Mesenchymal stem cell (in vitro differentiated cells and primary cell): ENCODE data around the gene LENEP.

ENCODE experiments used
- DNase-seq: peaks from one replicate; pipeline ENCODE4 v3.0.0-alpha.2; 2013
- H2AFZ ChIP-seq: one replicate; pipeline ENCODE4 v1.6.1; 2013; ENCODE audit warnings: low read depth, mild to moderate bottlenecking, control low read depth, inconsistent platforms, low read length, moderate library complexity
- H2AK5ac ChIP-seq: 2 replicates; pipeline ENCODE4 v1.6.1; 2013; ENCODE audit warnings: low read length, moderate library complexity, mild to moderate bottlenecking, inconsistent platforms; ENCODE audit not compliant: severe bottlenecking
- H2BK120ac ChIP-seq: one replicate; pipeline ENCODE4 v1.6.1; 2013; ENCODE audit warnings: low read depth, mild to moderate bottlenecking, inconsistent platforms, low read length, moderate library complexity
- H2BK12ac ChIP-seq, 2 experiments: one replicate each; pipeline ENCODE4 v1.6.1; 2013; ENCODE audit warnings: inconsistent platforms in 2 of 2, low read length in 2 of 2, mild to moderate bottlenecking in 2 of 2, moderate library complexity in 2 of 2, control low read depth in 1 of 2
- H2BK15ac ChIP-seq: one replicate; pipeline ENCODE4 v1.6.1; 2013; ENCODE audit warnings: mild to moderate bottlenecking, low read depth, inconsistent platforms; ENCODE audit not compliant: poor library complexity, severe bottlenecking
- H2BK5ac ChIP-seq: 2 replicates; pipeline ENCODE4 v1.6.1; 2013; ENCODE audit warnings: low read depth, mild to moderate bottlenecking, low read length, control low read depth, inconsistent platforms; ENCODE audit not compliant: poor library complexity, severe bottlenecking
- H3K14ac ChIP-seq, 2 experiments: one replicate each; pipeline ENCODE4 v1.6.1; 2013; ENCODE audit warnings: inconsistent platforms in 2 of 2, low read length in 2 of 2, control low read depth in 1 of 2, mild to moderate bottlenecking in 1 of 2, moderate library complexity in 1 of 2
- H3K18ac ChIP-seq, 2 experiments: one replicate each; pipeline ENCODE4 v1.6.1; 2013; ENCODE audit warnings: inconsistent platforms in 2 of 2, low read length in 2 of 2, control low read depth in 1 of 2, low read depth in 1 of 2, mild to moderate bottlenecking in 1 of 2
- H3K23ac ChIP-seq, 2 experiments: one replicate each; pipeline ENCODE4 v1.6.1; 2013; ENCODE audit warnings: inconsistent platforms in 2 of 2, low read length in 2 of 2, mild to moderate bottlenecking in 2 of 2, moderate library complexity in 2 of 2, control low read depth in 1 of 2
- H3K27ac ChIP-seq: 2 replicates; pipeline ENCODE4 v1.5.1; 2013; ENCODE audit warnings: mild to moderate bottlenecking, moderate library complexity, low read length, control low read depth, inconsistent platforms; ENCODE audit not compliant: poor library complexity, severe bottlenecking
- H3K27me3 ChIP-seq, 2 experiments: 2 replicates each; pipeline versions ENCODE4 v1.6.1 to v1.7.0; 2013; ENCODE audit warnings: low read length in 2 of 2, mild to moderate bottlenecking in 2 of 2, moderate library complexity in 2 of 2, control low read depth in 1 of 2, inconsistent platforms in 1 of 2; ENCODE audit not compliant: control insufficient read depth in 1 of 2, insufficient read depth in 1 of 2
- H3K36me3 ChIP-seq, 2 experiments: 2 replicates each; pipeline versions ENCODE4 v1.6.1 to v1.7.0; 2013; ENCODE audit warnings: low read length in 2 of 2, control low read depth in 1 of 2, inconsistent platforms in 1 of 2, low read depth in 1 of 2, mild to moderate bottlenecking in 1 of 2; ENCODE audit not compliant: insufficient read depth in 2 of 2, control insufficient read depth in 1 of 2
- H3K4ac ChIP-seq, 2 experiments: one replicate each; pipeline ENCODE4 v1.6.1; 2013; ENCODE audit warnings: inconsistent platforms in 2 of 2, low read length in 2 of 2, mild to moderate bottlenecking in 2 of 2, moderate library complexity in 2 of 2, control low read depth in 1 of 2, low read depth in 1 of 2
- H3K4me1 ChIP-seq: 2 replicates; pipeline ENCODE4 v1.6.1; 2013; ENCODE audit warnings: low read depth, low read length, control low read depth; ENCODE audit not compliant: control insufficient read depth, insufficient read depth
- H3K4me2 ChIP-seq: 2 replicates; pipeline ENCODE4 v1.6.1; 2013; ENCODE audit warnings: low read length, mild to moderate bottlenecking, inconsistent platforms; ENCODE audit not compliant: poor library complexity, severe bottlenecking
- H3K4me3 ChIP-seq, 2 experiments: 2 replicates each; pipeline versions ENCODE4 v1.5.1 to v1.7.0; 2013; ENCODE audit warnings: low read length in 2 of 2, mild to moderate bottlenecking in 2 of 2, control low read depth in 1 of 2, low read depth in 1 of 2; ENCODE audit not compliant: insufficient read depth in 1 of 2
- H3K79me1 ChIP-seq: replicated peaks from 2 replicates; pipeline ENCODE4 v1.6.1; 2013; ENCODE audit warnings: mild to moderate bottlenecking, control low read depth, low read length, inconsistent platforms; ENCODE audit not compliant: poor library complexity, severe bottlenecking
- H3K9ac ChIP-seq: 2 replicates; pipeline ENCODE4 v1.7.0; 2013; ENCODE audit warnings: mild to moderate bottlenecking, low read length, moderate library complexity
- H3K9me3 ChIP-seq: 2 replicates; pipeline ENCODE4 v1.7.0; 2013; ENCODE audit warnings: mild to moderate bottlenecking, low read length; ENCODE audit not compliant: control insufficient read depth
- H4K8ac ChIP-seq: one replicate; pipeline ENCODE4 v1.6.1; 2013; ENCODE audit warnings: inconsistent platforms, mild to moderate bottlenecking, low read length, moderate library complexity
- H4K91ac ChIP-seq: one replicate; pipeline ENCODE4 v1.6.1; 2013; ENCODE audit warnings: mild to moderate bottlenecking, low read length, inconsistent platforms
- WGBS: methylation state at CpG from one replicate; pipeline ENCODE4 v1.1.7; 2013; ENCODE audit warnings: mixed read lengths; 5-methylcytosine and 5-hydroxymethylcytosine counted together

The LENEP gene

GRCh38 chr1:155015527-155016230 is 22.3 kb downstream of the LENEP start:
- H3K23ac ChIP-seq = no peak overlapping the region
- H4K8ac ChIP-seq = no peak overlapping the region
- H3K14ac ChIP-seq = no peak overlapping the region
- no peaks in the 10 kb centered on the region for H3K27me3 ChIP-seq
- no peak for DNase-seq
- no peak overlapping the region for H3K27ac ChIP-seq
- no peak overlapping the region for H3K18ac ChIP-seq
- no peaks in the 10 kb centered on the region for H3K9me3 ChIP-seq
- no peak overlapping the region for H4K91ac ChIP-seq
- H3K4me3 ChIP-seq = no peak overlapping the region
- H2BK5ac ChIP-seq = no peak overlapping the region
- peaks cover 34 to 58% of the 10 kb centered on the region in 2 experiments for H3K36me3 ChIP-seq
- H3K9ac ChIP-seq = no peak overlapping the region
- H2AK5ac ChIP-seq = no peak overlapping the region
- H2BK12ac ChIP-seq = no peak overlapping the region
- H3K79me1 ChIP-seq = peaks cover 23% of the 10 kb centered on the region
- 93% methylated on average over 16 of the region's 16 CpGs for WGBS
- no peak overlapping the region for H2BK15ac ChIP-seq
- H2BK120ac ChIP-seq = no peak overlapping the region
- H3K4me1 ChIP-seq = peaks cover 35% of the 10 kb centered on the region
- no peak overlapping the region for H2AFZ ChIP-seq
- H3K4ac ChIP-seq = no peak overlapping the region
- H3K4me2 ChIP-seq = no peak overlapping the region

GRCh38 chr1:155016231-155016831 is 22.9 kb downstream of the LENEP start:
- Histone ChIP-seq H2BK120ac (no peak overlapping the region), H3K4me1 (peaks cover 35% of the 10 kb centered on the region), H2BK15ac (peak overlapping the region; percentile 90), H2BK5ac (no peak overlapping the region), H3K14ac (no peak overlapping the region), H2AFZ (no peak overlapping the region), H4K91ac (peak overlapping the region; percentile 43), H3K18ac (no peak overlapping the region), H3K4me3 (no peak overlapping the region), H2BK12ac (no peak overlapping the region), H3K27ac (no peak overlapping the region), H3K36me3 (peaks cover 28 to 52% of the 10 kb centered on the region in 2 experiments), H3K9me3 (no peaks in the 10 kb centered on the region), H3K79me1 (peaks cover 20% of the 10 kb centered on the region), H3K4ac (no peak overlapping the region), H3K27me3 (no peaks in the 10 kb centered on the region), H3K4me2 (no peak overlapping the region), H2AK5ac (no peak overlapping the region), H3K9ac (peak overlapping the region; percentile 87), H3K23ac (no peak overlapping the region), H4K8ac (peak overlapping the region; percentile 15)
- 96% methylated on average over 26 of the region's 26 CpGs for WGBS
- no peak for DNase-seq

- WGBS = 3% methylated on average over 33 of the region's 49 CpGs
Measured at GRCh38 chr1:155017041-155017945, 23.9 kb downstream of the LENEP start.

More at GRCh38 chr1:155017041-155017945, 23.9 kb downstream of the LENEP start:
- H3K4ac ChIP-seq = peak overlapping the region in 1 of 2 experiments; percentile 53
- peak overlapping the region; percentile 55 to 76 for H3K4me3 ChIP-seq
- peak overlapping the region; percentile 62 for H3K27ac ChIP-seq
- H2AFZ ChIP-seq = peak overlapping the region; percentile 36
- peak overlapping the region; percentile 66 for H3K4me2 ChIP-seq
- no peaks in the 10 kb centered on the region for H3K9me3 ChIP-seq
- peak; percentile 89 for DNase-seq
- peak overlapping the region; percentile 94 for H4K8ac ChIP-seq
- peak overlapping the region; percentile 51 to 83 for H3K18ac ChIP-seq
- peaks cover 28 to 42% of the 10 kb centered on the region in 2 experiments for H3K36me3 ChIP-seq
- no peak overlapping the region for H2AK5ac ChIP-seq
- peak overlapping the region; percentile 50 for H2BK120ac ChIP-seq
- no peak overlapping the region for H2BK5ac ChIP-seq
- no peaks in the 10 kb centered on the region for H3K27me3 ChIP-seq
- peak overlapping the region; percentile 87 for H4K91ac ChIP-seq
- H3K9ac ChIP-seq = peak overlapping the region; percentile 87
- H3K14ac ChIP-seq = peak overlapping the region in 1 of 2 experiments; percentile 71
- no peak overlapping the region for H2BK12ac ChIP-seq
- H3K4me1 ChIP-seq = peaks cover 26% of the 10 kb centered on the region
- peaks cover 12% of the 10 kb centered on the region for H3K79me1 ChIP-seq
- H3K23ac ChIP-seq = no peak overlapping the region
- peak overlapping the region; percentile 96 for H2BK15ac ChIP-seq
